ENCODE results near the gene CRISPLD2. TPM values are rescaled to one million over a fixed set of nuclear protein-coding genes. Genes with fewer than 3 reads are reported as not detected.

The CRISPLD2 gene
- total and polyA plus RNA-seq, 9 of the 15 experiments (the other 6 are each of a cell fraction or from before 2014, with no cell fraction given), result 0.03 to 0.24 (median 0.04) TPM; not detected in 4

DNA sequence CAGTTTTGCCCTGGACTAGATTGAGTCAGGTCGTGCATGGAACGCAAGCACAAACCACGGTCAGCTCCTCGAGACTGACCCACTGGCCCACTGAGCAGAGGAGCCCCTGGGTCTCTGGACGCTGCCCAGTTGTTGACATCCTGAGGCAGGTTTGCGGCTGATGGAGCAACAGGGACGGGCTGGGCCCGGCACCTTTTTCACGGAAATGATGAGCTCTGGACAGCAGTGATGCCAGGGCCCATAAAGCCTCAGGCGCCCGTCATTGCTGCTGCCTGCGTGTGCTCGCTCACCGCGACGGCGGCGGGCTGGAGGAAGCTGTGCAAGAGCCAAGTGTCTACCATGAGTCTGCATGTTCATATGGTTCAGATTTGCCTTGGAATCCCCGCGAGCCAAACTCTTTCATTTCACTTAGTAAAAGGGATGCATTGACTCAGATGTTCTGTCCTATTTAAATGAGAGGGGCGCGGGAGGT, 30.8 kb upstream of the CRISPLD2 start:
- H3K36me3 ChIP-seq (ENCODE audit: control insufficient read depth, insufficient read depth, low read length), result no peaks in the 10 kb centered on the region
- no peak overlapping the region for H2AFZ ChIP-seq (ENCODE audit: low read depth, low read length)
- peaks cover 0 to 8% of the 10 kb centered on the region in 2 experiments; a peak in 1 of 5 replicates for H3K4me1 ChIP-seq (replicated peaks in 1 of 2; ENCODE audit: control insufficient read depth in 2 of 2, insufficient read depth in 2 of 2, low read length in 2 of 2)
- 43% methylated on average over 22 of the region's 22 CpGs for WGBS (ENCODE audit: insufficient coverage, low coverage, missing lambda C conversion rate)
- intact Hi-C loops (cut with micrococcal nuclease) (no loop called here), in situ Hi-C loops (cut with MboI) (no loop called here)
- H3K4me3 ChIP-seq, result no peak overlapping the region
- H4K20me1 ChIP-seq (replicated peaks; ENCODE audit: control insufficient read depth, insufficient read depth, low read length), result no peaks in the 10 kb centered on the region
- no peaks in the 10 kb centered on the region for H3K9me1 ChIP-seq (ENCODE audit: control insufficient read depth, insufficient read depth, low read length)
- ChIA-PET POLR2A (interaction anchor here (0.7 kb wide), 1 partner anchor 188 kb away, joined by 3 read pairs; no protein-coding TSS in a partner anchor), CTCF (ENCODE audit: low intra/inter-chr PET ratio) (no interaction called here)
- ATAC-seq (no peak), FAIRE-seq (no peak), DNase-seq (ENCODE audit: extremely low read depth in 1 of 4, low spot score in 3 of 4) (no peak)
- no peak overlapping the region; a peak in 1 of 4 replicates for H3K9ac ChIP-seq (ENCODE audit: insufficient read depth in 1 of 2, low read depth in 2 of 2, low read length in 2 of 2)
- TF ChIP-seq FOXK1 (CRISPR knock-in tag; IDR thresholded peaks at IDR 0.05; ENCODE audit: borderline replicate concordance), result 0 out of 2 replicates have a peak, but pooled peaks have one; percentile 34
- TF ChIP-seq, protein P1, sequence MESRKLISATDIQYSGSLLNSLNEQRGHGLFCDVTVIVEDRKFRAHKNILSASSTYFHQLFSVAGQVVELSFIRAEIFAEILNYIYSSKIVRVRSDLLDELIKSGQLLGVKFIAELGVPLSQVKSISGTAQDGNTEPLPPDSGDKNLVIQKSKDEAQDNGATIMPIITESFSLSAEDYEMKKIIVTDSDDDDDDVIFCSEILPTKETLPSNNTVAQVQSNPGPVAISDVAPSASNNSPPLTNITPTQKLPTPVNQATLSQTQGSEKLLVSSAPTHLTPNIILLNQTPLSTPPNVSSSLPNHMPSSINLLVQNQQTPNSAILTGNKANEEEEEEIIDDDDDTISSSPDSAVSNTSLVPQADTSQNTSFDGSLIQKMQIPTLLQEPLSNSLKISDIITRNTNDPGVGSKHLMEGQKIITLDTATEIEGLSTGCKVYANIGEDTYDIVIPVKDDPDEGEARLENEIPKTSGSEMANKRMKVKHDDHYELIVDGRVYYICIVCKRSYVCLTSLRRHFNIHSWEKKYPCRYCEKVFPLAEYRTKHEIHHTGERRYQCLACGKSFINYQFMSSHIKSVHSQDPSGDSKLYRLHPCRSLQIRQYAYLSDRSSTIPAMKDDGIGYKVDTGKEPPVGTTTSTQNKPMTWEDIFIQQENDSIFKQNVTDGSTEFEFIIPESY (CRISPR knock-in tag; IDR thresholded peaks at IDR 0.05), result peak; percentile 59; the same call in 1 of the 2 replicates
- no peak for TF ChIP-seq ZNF75A (CRISPR knock-in tag; IDR thresholded peaks at IDR 0.05)
- no peaks in the 10 kb centered on the region for H3K9me3 ChIP-seq (replicated peaks; ENCODE audit: control insufficient read depth, insufficient read depth, low read depth, low read length)
- H3K27ac ChIP-seq (ENCODE audit: extremely low read depth, low read depth, low read length), result no peak overlapping the region
- no peak overlapping the region for H3K4me2 ChIP-seq (ENCODE audit: insufficient read depth, low read length)
- H3K27me3 ChIP-seq (ENCODE audit: control insufficient read depth in 2 of 2, insufficient read depth in 2 of 2, low read length in 2 of 2), result peaks cover 0 to 12% of the 10 kb centered on the region in 2 experiments; a peak in 2 of 5 replicates
- BruUV-seq (replicated peaks), result no TSS peak
- no peaks in the 10 kb centered on the region for H3K79me2 ChIP-seq (ENCODE audit: control insufficient read depth, insufficient read depth, low read length)
